H9 (cell line): ENCODE data around the gene OR52E6. TPM values are rescaled to one million over a fixed set of nuclear protein-coding genes. Genes with fewer than 3 reads are reported as not detected.

Experiments used
- DNase-seq: peaks from one replicate; pipeline ENCODE4 v3.0.0-alpha.2; 2017
- H2AFZ ChIP-seq: one replicate; pipeline ENCODE4 v1.6.1; 2013; ENCODE audit warnings: mild to moderate bottlenecking, low read length, control low read depth, moderate library complexity
- H2AK5ac ChIP-seq: 2 replicates; pipeline ENCODE4 v1.6.1; 2013; ENCODE audit warnings: low read length, control low read depth, mixed read lengths; ENCODE audit not compliant: insufficient read length
- H2BK120ac ChIP-seq: one replicate; pipeline ENCODE4 v1.6.1; 2013; ENCODE audit warnings: low read depth, mild to moderate bottlenecking, low read length, control low read depth, inconsistent platforms; ENCODE audit not compliant: poor library complexity, severe bottlenecking
- H2BK12ac ChIP-seq: 2 replicates; pipeline ENCODE4 v1.6.1; 2013; ENCODE audit warnings: low read length, control low read depth, mixed read lengths, low read depth; ENCODE audit not compliant: insufficient read length
- H2BK15ac ChIP-seq: 2 replicates; pipeline ENCODE4 v1.6.1; 2013; ENCODE audit warnings: low read depth, low read length, control low read depth
- H2BK20ac ChIP-seq: one replicate; pipeline ENCODE4 v1.6.1; 2013; ENCODE audit warnings: low read depth, mild to moderate bottlenecking, low read length, control low read depth, inconsistent platforms; ENCODE audit not compliant: poor library complexity, severe bottlenecking
- H2BK5ac ChIP-seq: 2 replicates; pipeline ENCODE4 v1.6.1; 2013; ENCODE audit warnings: low read length, control low read depth, mixed read lengths; ENCODE audit not compliant: insufficient read length
- H3K14ac ChIP-seq: 2 replicates; pipeline ENCODE4 v1.6.1; 2013; ENCODE audit warnings: low read length, control low read depth; ENCODE audit not compliant: insufficient read depth
- H3K18ac ChIP-seq: 2 replicates; pipeline ENCODE4 v1.6.1; 2013; ENCODE audit warnings: low read depth, mild to moderate bottlenecking, mixed read lengths, low read length, control low read depth; ENCODE audit not compliant: insufficient read length
- H3K23ac ChIP-seq: 2 replicates; pipeline ENCODE4 v1.6.1; 2013; ENCODE audit warnings: low read length, control low read depth, mixed read lengths, low read depth; ENCODE audit not compliant: insufficient read length
- H3K23me2 ChIP-seq: 2 replicates; pipeline ENCODE4 v1.6.1; 2013; ENCODE audit warnings: low read depth, mild to moderate bottlenecking, mixed read lengths, low read length, control low read depth; ENCODE audit not compliant: insufficient read length, poor library complexity, severe bottlenecking
- H3K27ac ChIP-seq: 2 replicates; pipeline ENCODE4 v1.5.1; 2013; ENCODE audit warnings: low read length, control low read depth, mixed read lengths, low read depth; ENCODE audit not compliant: insufficient read length
- H3K27me3 ChIP-seq: 2 replicates; pipeline ENCODE4 v1.6.1; 2013; ENCODE audit warnings: low read length, control low read depth, inconsistent platforms; ENCODE audit not compliant: insufficient read depth
- H3K4ac ChIP-seq: 2 replicates; pipeline ENCODE4 v1.6.1; 2013; ENCODE audit warnings: low read depth, mild to moderate bottlenecking, control low read depth, inconsistent platforms, low read length, moderate library complexity
- H3K4me1 ChIP-seq: 2 replicates; pipeline ENCODE4 v1.6.1; 2013; ENCODE audit warnings: low read length, control low read depth, inconsistent platforms; ENCODE audit not compliant: insufficient read depth
- H3K4me2 ChIP-seq: 2 replicates; pipeline ENCODE4 v1.6.1; 2013; ENCODE audit warnings: low read length, control low read depth, mixed read lengths; ENCODE audit not compliant: insufficient read length, insufficient read depth
- H3K56ac ChIP-seq: 2 replicates; pipeline ENCODE4 v1.6.1; 2013; ENCODE audit warnings: low read depth, mild to moderate bottlenecking, mixed read lengths, low read length, control low read depth; ENCODE audit not compliant: insufficient read length
- H3K79me1 ChIP-seq: 2 replicates; pipeline ENCODE4 v1.6.1; 2013; ENCODE audit warnings: low read depth, mild to moderate bottlenecking, moderate library complexity, low read length, control low read depth, inconsistent platforms; ENCODE audit not compliant: insufficient read depth, poor library complexity, severe bottlenecking
- H3K79me2 ChIP-seq: 2 replicates; pipeline ENCODE4 v1.6.1; 2013; ENCODE audit warnings: low read length, control low read depth, inconsistent platforms; ENCODE audit not compliant: insufficient read depth
- H3K9ac ChIP-seq: 2 replicates; pipeline ENCODE4 v1.6.1; 2013; ENCODE audit warnings: low read length, control low read depth, mixed read lengths; ENCODE audit not compliant: insufficient read length; ENCODE audit errors: extremely low read depth
- H3K9me3 ChIP-seq: one replicate; pipeline ENCODE4 v1.6.1; 2013; ENCODE audit warnings: low read depth, low read length, inconsistent platforms; ENCODE audit not compliant: control insufficient read depth
- H3T11ph ChIP-seq: one replicate; pipeline ENCODE4 v1.6.1; 2013; ENCODE audit warnings: mild to moderate bottlenecking, low read length, control low read depth, inconsistent platforms
- H4K20me1 ChIP-seq: one replicate; pipeline ENCODE4 v1.6.1; 2013; ENCODE audit not compliant: control insufficient read depth, insufficient read length, insufficient read depth
- H4K5ac ChIP-seq: 2 replicates; pipeline ENCODE4 v1.6.1; 2013; ENCODE audit warnings: low read depth, mild to moderate bottlenecking, mixed read lengths, low read length, control low read depth; ENCODE audit not compliant: insufficient read length
- H4K8ac ChIP-seq: replicated peaks from 2 replicates; pipeline ENCODE4 v1.6.1; 2013; ENCODE audit warnings: low read length, control low read depth, mixed read lengths, low read depth; ENCODE audit not compliant: insufficient read length
- H4K91ac ChIP-seq: 2 replicates; pipeline ENCODE4 v1.6.1; 2013; ENCODE audit warnings: low read depth, mild to moderate bottlenecking, moderate library complexity, mixed read lengths, low read length, control low read depth; ENCODE audit not compliant: insufficient read length
- H3K27ac Mint-ChIP-seq, 3 experiments: 2 replicates in 2 of 3; 3 replicates in 1 of 3; pipeline ENCODE4 v1.8.0; 2020 to 2021; ENCODE audit warnings: mixed read lengths in 3 of 3, mild to moderate bottlenecking in 1 of 3, moderate library complexity in 1 of 3
- H3K27me3 Mint-ChIP-seq: 2 replicates; pipeline ENCODE4 v1.8.0; 2021; ENCODE audit warnings: low read depth, mild to moderate bottlenecking, moderate library complexity, mixed read lengths
- H3K36me3 Mint-ChIP-seq, 3 experiments: 2 replicates in 2 of 3; 3 replicates in 1 of 3; pipeline ENCODE4 v1.8.0; 2020 to 2021; ENCODE audit warnings: low read depth in 3 of 3, mixed read lengths in 3 of 3; ENCODE audit not compliant: insufficient read depth in 1 of 3
- H3K4me1 Mint-ChIP-seq, 2 experiments: 2 replicates each; pipeline ENCODE4 v1.8.0; 2020; ENCODE audit warnings: mixed read lengths in 2 of 2
- H3K4me3 Mint-ChIP-seq, 2 experiments: 2 replicates in 1 of 2; 3 replicates in 1 of 2; pipeline ENCODE4 v1.8.0; 2020 to 2021; ENCODE audit warnings: mild to moderate bottlenecking in 2 of 2, mixed read lengths in 2 of 2, moderate library complexity in 1 of 2
- H3K9me3 Mint-ChIP-seq, 2 experiments: 2 replicates in 1 of 2; 3 replicates in 1 of 2; pipeline ENCODE4 v1.8.0; 2020; ENCODE audit warnings: mild to moderate bottlenecking in 2 of 2, mixed read lengths in 2 of 2, moderate library complexity in 1 of 2
- WGBS: extraction: QIAGEN DNeasy Blood & Tissue Kit; methylation state at CpG from one replicate; pipeline ENCODE4 v1.1.7; 2013; ENCODE audit warnings: missing lambda C conversion rate, low lambda C conversion rate, mixed read lengths; ENCODE audit not compliant: insufficient read length; ENCODE audit errors: extremely low coverage; 5-methylcytosine and 5-hydroxymethylcytosine counted together
- total RNA-seq: library from RNA; stranded (reverse); gene quantifications from 2 replicates; pipeline ENCODE4 v1.2.1, GENCODE V29; 2021
- TF ChIP-seq, protein P1 (sequence below): fragments of 200-600 bp; sonication (generic); conservative IDR thresholded peaks from 3 replicates; pipeline ENCODE4 v1.8.0; 2021; ENCODE audit warnings: antibody characterized with exemption, mild to moderate bottlenecking

OR52E6 gene
- total RNA-seq, 1 experiment from 2014 or later = not detected

DNA sequence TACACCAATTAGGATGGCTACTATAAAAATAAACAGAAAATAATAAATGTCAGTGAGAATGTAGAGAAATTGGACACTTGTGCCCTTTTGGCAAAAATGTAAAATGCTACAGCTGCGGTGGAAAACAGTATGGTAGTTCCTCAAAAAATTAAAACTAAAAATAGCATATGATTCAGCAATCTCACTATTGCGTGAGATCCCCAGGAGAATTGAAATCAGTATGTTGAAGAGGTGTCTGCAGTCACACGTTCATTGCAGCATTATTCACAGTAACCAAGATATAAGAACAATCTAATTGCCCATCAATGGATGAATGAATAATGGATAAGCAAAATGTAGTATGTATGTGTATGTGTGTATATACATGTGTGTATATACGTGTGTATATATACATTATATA lies 26.2 kb downstream of the OR52E6 start:
- no peak overlapping the region for H4K5ac ChIP-seq

More for the DNA sequence above, 26.2 kb downstream of the OR52E6 start:
- H3K79me1 ChIP-seq = no peaks in the 10 kb centered on the region
- H3K4ac ChIP-seq = no peak overlapping the region
- no peaks in the 10 kb centered on the region for H3K4me1 ChIP-seq
- Mint-ChIP-seq H3K27ac (no peak overlapping the region), H3K36me3 (no peaks in the 10 kb centered on the region), H3K9me3 (no peaks in the 10 kb centered on the region), H3K27me3 (no peaks in the 10 kb centered on the region), H3K4me1 (peaks cover 6 to 10% of the 10 kb centered on the region in 2 experiments), H3K4me3 (no peak overlapping the region)
- no peaks in the 10 kb centered on the region for H4K20me1 ChIP-seq
- no peak overlapping the region for H3K56ac ChIP-seq
- no peak overlapping the region for H2BK20ac ChIP-seq
- H3K23ac ChIP-seq = no peak overlapping the region
- H3K23me2 ChIP-seq = no peaks in the 10 kb centered on the region
- H2BK120ac ChIP-seq = no peak overlapping the region
- WGBS = no CpG with 5 or more reads among the region's 4 CpGs
- no peak overlapping the region for H2AK5ac ChIP-seq
- no peak overlapping the region for H3T11ph ChIP-seq
- no peak overlapping the region for H2BK12ac ChIP-seq
- H3K79me2 ChIP-seq = no peaks in the 10 kb centered on the region
- no peak overlapping the region for H3K4me2 ChIP-seq
- no peak overlapping the region for H3K9ac ChIP-seq
- H2BK15ac ChIP-seq = no peak overlapping the region
- H3K18ac ChIP-seq = no peak overlapping the region
- TF ChIP-seq, protein P1, sequence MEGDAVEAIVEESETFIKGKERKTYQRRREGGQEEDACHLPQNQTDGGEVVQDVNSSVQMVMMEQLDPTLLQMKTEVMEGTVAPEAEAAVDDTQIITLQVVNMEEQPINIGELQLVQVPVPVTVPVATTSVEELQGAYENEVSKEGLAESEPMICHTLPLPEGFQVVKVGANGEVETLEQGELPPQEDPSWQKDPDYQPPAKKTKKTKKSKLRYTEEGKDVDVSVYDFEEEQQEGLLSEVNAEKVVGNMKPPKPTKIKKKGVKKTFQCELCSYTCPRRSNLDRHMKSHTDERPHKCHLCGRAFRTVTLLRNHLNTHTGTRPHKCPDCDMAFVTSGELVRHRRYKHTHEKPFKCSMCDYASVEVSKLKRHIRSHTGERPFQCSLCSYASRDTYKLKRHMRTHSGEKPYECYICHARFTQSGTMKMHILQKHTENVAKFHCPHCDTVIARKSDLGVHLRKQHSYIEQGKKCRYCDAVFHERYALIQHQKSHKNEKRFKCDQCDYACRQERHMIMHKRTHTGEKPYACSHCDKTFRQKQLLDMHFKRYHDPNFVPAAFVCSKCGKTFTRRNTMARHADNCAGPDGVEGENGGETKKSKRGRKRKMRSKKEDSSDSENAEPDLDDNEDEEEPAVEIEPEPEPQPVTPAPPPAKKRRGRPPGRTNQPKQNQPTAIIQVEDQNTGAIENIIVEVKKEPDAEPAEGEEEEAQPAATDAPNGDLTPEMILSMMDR = no peak
- H2AFZ ChIP-seq = no peak overlapping the region
- H3K9me3 ChIP-seq = no peaks in the 10 kb centered on the region
- DNase-seq = no peak
- no peak overlapping the region for H2BK5ac ChIP-seq
- H4K8ac ChIP-seq = no peak overlapping the region
- H3K27me3 ChIP-seq = no peaks in the 10 kb centered on the region
- H3K14ac ChIP-seq = no peak overlapping the region
- no peak overlapping the region for H4K91ac ChIP-seq
- no peak overlapping the region for H3K27ac ChIP-seq
